GM12801 (cell line): ENCODE measurements around the gene MINDY4B.

ENCODE experiments used
- CTCF ChIP-seq: IDR thresholded peaks from one replicate; pipeline ENCODE4 v1.5.1; 2011; ENCODE audit warnings: control low read depth; ENCODE audit not compliant: insufficient read length; ENCODE audit errors: extremely low read depth

The MINDY4B gene

GRCh38 chr3:150885535-150885934 lies 19.7 kb downstream of the MINDY4B start:
- TF ChIP-seq CTCF: no peak

- no peak for TF ChIP-seq CTCF
These were observed 26.2 kb downstream of the MINDY4B start for GRCh38 chr3:150878996-150879575.

GRCh38 chr3:150878290-150878689 lies 26.9 kb downstream of the MINDY4B start:
- TF ChIP-seq CTCF: no peak

- TF ChIP-seq CTCF: no peak
These were observed 27.9 kb downstream of the MINDY4B start for GRCh38 chr3:150877303-150877702.

- no peak for TF ChIP-seq CTCF
These were observed 28.5 kb downstream of the MINDY4B start for GRCh38 chr3:150876611-150877265.

- TF ChIP-seq CTCF: no peak
These were observed 29.7 kb downstream of the MINDY4B start for GRCh38 chr3:150875548-150875947.

- TF ChIP-seq CTCF: no peak
These were observed 30.5 kb downstream of the MINDY4B start for GRCh38 chr3:150874666-150875219.
